Measurements from ENCODE around the gene CEACAM20. TPM values are rescaled to one million over a fixed set of nuclear protein-coding genes. Genes with fewer than 3 reads are reported as not detected.

The CEACAM20 gene
- total and polyA plus RNA-seq, 2 experiments from 2014 or later = not detected

DNA sequence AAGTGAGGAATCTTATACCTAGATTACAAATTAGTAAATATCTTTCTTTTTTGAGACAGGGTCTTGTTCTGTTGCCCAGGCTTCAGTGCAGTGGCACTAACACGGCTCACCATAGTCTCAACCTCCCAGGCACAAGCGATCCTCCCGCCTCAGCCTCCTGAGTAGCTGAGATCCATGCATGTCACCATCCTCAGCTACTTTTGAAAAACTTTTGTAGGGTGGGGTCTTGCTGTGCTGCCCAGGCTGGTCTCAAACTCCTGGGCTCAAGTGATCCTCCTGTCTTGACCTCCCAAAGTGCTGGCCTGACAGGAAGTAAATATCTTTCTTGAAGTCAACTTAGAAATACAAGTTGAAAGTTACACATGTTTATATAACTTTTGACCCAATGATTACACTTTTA is 20.0 kb upstream of the CEACAM20 start:
- Histone ChIP-seq H3K4me3 (no peak overlapping the region), H3K9me2 (ENCODE audit: insufficient read depth) (no peaks in the 10 kb centered on the region), H4K20me1 (ENCODE audit: insufficient read depth) (no peaks in the 10 kb centered on the region), H3K4me1 (ENCODE audit: insufficient read depth) (no peaks in the 10 kb centered on the region), H2AFZ (no peak overlapping the region), H3K9ac (no peak overlapping the region), H3K27ac (no peak overlapping the region), H3K9me3 (ENCODE audit: low read depth) (no peaks in the 10 kb centered on the region), H3K4me2 (ENCODE audit: unreplicated experiment) (no peak overlapping the region), H3K36me3 (ENCODE audit: low read depth) (no peaks in the 10 kb centered on the region), H3K27me3 (replicated peaks; ENCODE audit: insufficient read depth) (peaks cover 3% of the 10 kb centered on the region; the same call in 1 of the 2 replicates), H3F3A (ENCODE audit: insufficient read depth) (no peaks in the 10 kb centered on the region), H3K79me2 (ENCODE audit: insufficient read depth) (no peaks in the 10 kb centered on the region)
- WGBS, 2 experiments (ENCODE audit: low coverage in 1 of 2, low lambda C conversion rate in 2 of 2, missing lambda C conversion rate in 2 of 2) = 92 to 94% methylated on average over 3 of the region's 3 CpGs
- in situ Hi-C loops (cut with MboI) = no loop called here
- TF ChIP-seq EZH2 (IDR thresholded peaks at IDR 0.05; ENCODE audit: insufficient read depth, poor library complexity, severe bottlenecking) (no peak), EZH2phosphoT487 (IDR thresholded peaks at IDR 0.05; ENCODE audit: insufficient read depth, low read depth) (no peak)
- DNase-seq = no peak

DNA sequence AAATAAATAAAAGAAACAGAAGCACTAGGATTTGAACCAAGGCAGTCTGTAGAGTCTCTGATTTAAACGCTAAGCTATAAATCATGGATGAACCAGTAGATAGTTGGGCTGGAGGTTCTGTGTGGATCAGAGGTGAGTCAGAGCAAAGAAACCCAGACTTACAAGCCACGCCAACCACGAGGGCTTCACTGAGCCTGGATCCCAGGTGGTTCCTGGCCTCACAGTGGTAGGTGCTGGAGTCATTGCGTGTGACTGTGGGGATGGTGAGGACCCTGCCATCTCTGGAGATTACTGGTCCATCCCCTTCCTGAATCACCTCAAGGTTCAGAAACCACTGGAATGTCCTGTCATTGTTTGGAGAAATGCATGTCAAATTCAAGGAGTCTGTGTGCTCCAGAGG is 19.3 kb upstream of the CEACAM20 start:
- Histone ChIP-seq H3K4me1 (ENCODE audit: insufficient read depth) (no peaks in the 10 kb centered on the region), H3K36me3 (ENCODE audit: low read depth) (no peaks in the 10 kb centered on the region), H3K9ac (no peak overlapping the region), H2AFZ (no peak overlapping the region), H3K4me3 (no peak overlapping the region), H3K9me2 (ENCODE audit: insufficient read depth) (no peaks in the 10 kb centered on the region), H3K79me2 (ENCODE audit: insufficient read depth) (no peaks in the 10 kb centered on the region), H3K9me3 (ENCODE audit: low read depth) (no peaks in the 10 kb centered on the region), H4K20me1 (ENCODE audit: insufficient read depth) (no peaks in the 10 kb centered on the region), H3K4me2 (ENCODE audit: unreplicated experiment) (no peak overlapping the region), H3F3A (ENCODE audit: insufficient read depth) (no peaks in the 10 kb centered on the region), H3K27me3 (replicated peaks; ENCODE audit: insufficient read depth) (peaks cover 3% of the 10 kb centered on the region; the same call in 1 of the 2 replicates), H3K27ac (no peak overlapping the region)
- TF ChIP-seq EZH2phosphoT487 (IDR thresholded peaks at IDR 0.05; ENCODE audit: insufficient read depth, low read depth) (no peak), EZH2 (IDR thresholded peaks at IDR 0.05; ENCODE audit: insufficient read depth, poor library complexity, severe bottlenecking) (no peak)
- peak; percentile 48 for DNase-seq
- in situ Hi-C loops (cut with MboI) = no loop called here
- 25 to 26% methylated on average over 4 of the region's 4 CpGs for WGBS, 2 experiments (ENCODE audit: low coverage in 1 of 2, low lambda C conversion rate in 2 of 2, missing lambda C conversion rate in 2 of 2)

DNA sequence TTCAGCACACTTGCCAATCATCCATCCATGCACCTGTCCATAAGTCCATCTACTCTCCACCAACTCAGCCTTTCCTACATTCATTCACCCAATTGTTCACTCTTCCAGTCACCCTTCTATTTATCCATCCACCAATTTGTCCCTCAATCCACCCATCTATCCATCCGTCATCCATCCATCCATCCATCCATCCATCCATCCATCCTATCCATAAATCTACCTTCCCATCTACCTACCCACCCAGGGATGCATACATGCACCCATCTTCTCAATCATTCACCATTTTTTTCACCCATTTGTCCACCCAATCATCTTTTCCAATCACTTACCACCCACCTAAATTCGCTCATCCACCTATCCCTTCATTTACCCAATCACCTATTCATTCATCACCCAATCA is 14.6 kb upstream of the CEACAM20 start:
- Histone ChIP-seq H3F3A (ENCODE audit: insufficient read depth) (no peaks in the 10 kb centered on the region), H3K4me3 (no peak overlapping the region), H3K4me2 (ENCODE audit: unreplicated experiment) (no peak overlapping the region), H3K9me3 (ENCODE audit: low read depth) (no peaks in the 10 kb centered on the region), H3K27ac (no peak overlapping the region), H4K20me1 (ENCODE audit: insufficient read depth) (no peaks in the 10 kb centered on the region), H3K27me3 (replicated peaks; ENCODE audit: insufficient read depth) (peaks cover 3% of the 10 kb centered on the region; the same call in 1 of the 2 replicates), H3K4me1 (ENCODE audit: insufficient read depth) (no peaks in the 10 kb centered on the region), H3K9ac (no peak overlapping the region), H3K79me2 (ENCODE audit: insufficient read depth) (no peaks in the 10 kb centered on the region), H2AFZ (no peak overlapping the region), H3K9me2 (ENCODE audit: insufficient read depth) (no peaks in the 10 kb centered on the region), H3K36me3 (ENCODE audit: low read depth) (no peaks in the 10 kb centered on the region)
- no peak for DNase-seq
- in situ Hi-C loops (cut with MboI) = no loop called here
- 22 to 27% methylated on average over 2 of the region's 2 CpGs for WGBS, 2 experiments (ENCODE audit: low coverage in 1 of 2, low lambda C conversion rate in 2 of 2, missing lambda C conversion rate in 2 of 2)
- TF ChIP-seq EZH2 (IDR thresholded peaks at IDR 0.05; ENCODE audit: insufficient read depth, poor library complexity, severe bottlenecking) = no peak

DNA sequence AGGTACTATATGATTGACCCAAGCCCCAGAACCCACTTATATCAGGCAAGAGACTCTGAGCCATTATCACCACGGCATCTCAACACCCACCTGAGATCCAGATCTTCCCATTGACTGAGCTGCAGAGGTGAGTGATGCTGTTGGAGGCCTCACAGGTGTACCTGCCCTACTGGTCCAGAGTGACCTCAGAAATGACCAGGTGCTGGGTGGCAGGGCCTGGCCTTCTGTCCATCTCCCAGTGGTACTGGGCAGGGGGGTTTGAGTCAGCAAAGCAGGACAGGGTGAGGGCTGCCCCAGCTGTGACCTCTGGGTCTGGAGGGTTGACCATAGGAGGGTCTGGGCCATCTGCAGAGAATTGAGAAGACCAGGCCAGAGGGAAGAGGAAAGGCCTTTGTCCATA is 13.2 kb upstream of the CEACAM20 start:
- WGBS, 2 experiments (ENCODE audit: low coverage in 1 of 2, low lambda C conversion rate in 2 of 2, missing lambda C conversion rate in 2 of 2) = 0% methylated on average over 1 of the region's 1 CpG
- no peak for TF ChIP-seq EZH2phosphoT487 (IDR thresholded peaks at IDR 0.05; ENCODE audit: insufficient read depth, low read depth)
- TF ChIP-seq EZH2 (IDR thresholded peaks at IDR 0.05; ENCODE audit: insufficient read depth, poor library complexity, severe bottlenecking) = no peak

DNA sequence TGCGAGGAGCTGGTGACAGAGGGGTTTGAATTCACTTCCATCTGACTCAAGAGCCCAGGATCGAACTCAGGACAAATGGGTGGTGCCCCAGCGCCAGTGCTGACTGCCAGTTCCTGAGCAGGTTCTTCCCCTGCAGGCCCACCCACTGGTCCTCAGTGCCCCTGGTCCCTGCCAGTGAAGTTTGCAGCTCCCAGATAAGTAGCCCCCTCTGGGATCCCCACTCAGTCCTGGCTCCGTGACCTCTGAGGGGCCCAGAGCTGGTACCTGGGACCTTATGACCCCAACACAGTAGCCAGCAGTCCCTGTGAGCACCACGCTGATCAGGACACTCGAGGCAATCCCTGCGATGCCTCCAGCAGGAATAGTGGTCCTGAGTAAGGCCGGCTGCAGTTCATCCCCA is 11.3 kb upstream of the CEACAM20 start:
- no peaks in the 10 kb centered on the region for H4K20me1 ChIP-seq (ENCODE audit: insufficient read depth)
- H3K4me1 ChIP-seq (ENCODE audit: insufficient read depth) = no peaks in the 10 kb centered on the region
- H3K79me2 ChIP-seq (ENCODE audit: insufficient read depth) = no peaks in the 10 kb centered on the region
- no peaks in the 10 kb centered on the region for H3K36me3 ChIP-seq (ENCODE audit: low read depth)
- WGBS, 2 experiments (ENCODE audit: low coverage in 1 of 2, low lambda C conversion rate in 2 of 2, missing lambda C conversion rate in 2 of 2) = 41 to 46% methylated on average over 8 of the region's 8 CpGs
- no peak overlapping the region for H3K9ac ChIP-seq
- no peak overlapping the region for H3K4me3 ChIP-seq
- no peak overlapping the region for H2AFZ ChIP-seq
- no peaks in the 10 kb centered on the region for H3K9me3 ChIP-seq (ENCODE audit: low read depth)
- TF ChIP-seq EZH2phosphoT487 (IDR thresholded peaks at IDR 0.05; ENCODE audit: insufficient read depth, low read depth) (no peak), EZH2 (IDR thresholded peaks at IDR 0.05; ENCODE audit: insufficient read depth, poor library complexity, severe bottlenecking) (no peak)
- DNase-seq = no peak
- peaks cover 3% of the 10 kb centered on the region; the same call in 1 of the 2 replicates for H3K27me3 ChIP-seq (replicated peaks; ENCODE audit: insufficient read depth)
- in situ Hi-C loops (cut with MboI) = no loop called here
- no peaks in the 10 kb centered on the region for H3F3A ChIP-seq (ENCODE audit: insufficient read depth)
- H3K27ac ChIP-seq = no peak overlapping the region
- no peaks in the 10 kb centered on the region for H3K9me2 ChIP-seq (ENCODE audit: insufficient read depth)
- H3K4me2 ChIP-seq (ENCODE audit: unreplicated experiment) = no peak overlapping the region

More for the DNA sequence above, 13.2 kb upstream of the CEACAM20 start:
- Histone ChIP-seq H2AFZ (no peak overlapping the region), H3K9me3 (ENCODE audit: low read depth) (no peaks in the 10 kb centered on the region), H3K4me3 (no peak overlapping the region), H3K9ac (no peak overlapping the region), H3F3A (ENCODE audit: insufficient read depth) (no peaks in the 10 kb centered on the region), H3K79me2 (ENCODE audit: insufficient read depth) (no peaks in the 10 kb centered on the region), H3K4me2 (ENCODE audit: unreplicated experiment) (no peak overlapping the region), H3K36me3 (ENCODE audit: low read depth) (no peaks in the 10 kb centered on the region), H3K4me1 (ENCODE audit: insufficient read depth) (no peaks in the 10 kb centered on the region), H3K27ac (no peak overlapping the region), H3K9me2 (ENCODE audit: insufficient read depth) (no peaks in the 10 kb centered on the region), H4K20me1 (ENCODE audit: insufficient read depth) (no peaks in the 10 kb centered on the region), H3K27me3 (replicated peaks; ENCODE audit: insufficient read depth) (peaks cover 3% of the 10 kb centered on the region; the same call in 1 of the 2 replicates)
- DNase-seq = no peak
- in situ Hi-C loops (cut with MboI) = no loop called here

All from GM23248 (cell line).